ENCODE results near the gene PTPN7.
"Not testable (repeated sequence)": the region's sequence is repeated elsewhere in the genome, so short reads cannot be mapped to it uniquely, and the experiment has no call there.

The PTPN7 gene

GRCh38 chr1:202144402-202145067 lies 15.9 kb downstream of the PTPN7 start, which contains the start of gene ARL8A:
Gene ARL8A (minus strand): TSS chr1:202144737. CDS start chr1:202144572, 165 bp downstream.
- TF ChIP-seq CTCF (conservative IDR thresholded peaks at IDR 0.05) (no peak), ZFX (IDR thresholded peaks at IDR 0.05) (peak; percentile 85)
- peak within 1 kb of the TSS; percentile 80 for H3K27ac ChIP-seq

- peak overlapping the region; percentile 80 for H3K27ac ChIP-seq
- TF ChIP-seq ZFX (IDR thresholded peaks at IDR 0.05): peak; percentile 99
- TF ChIP-seq CTCF (conservative IDR thresholded peaks at IDR 0.05): no peak
Observed at GRCh38 chr1:202143768-202144401, 16.5 kb downstream of the PTPN7 start.

- peak overlapping the region; percentile 80 for H3K27ac ChIP-seq
- no peak for TF ChIP-seq CTCF (conservative IDR thresholded peaks at IDR 0.05)
- no peak for TF ChIP-seq ZFX (IDR thresholded peaks at IDR 0.05)
Observed at GRCh38 chr1:202143011-202143767, 17.2 kb downstream of the PTPN7 start.

- H3K27ac ChIP-seq: not testable (repeated sequence)
Observed at GRCh38 chr1:202141468-202141867, 18.9 kb downstream of the PTPN7 start.

GRCh38 chr1:202140833-202141232 lies 19.6 kb downstream of the PTPN7 start:
- H3K27ac ChIP-seq: no peak overlapping the region
- TF ChIP-seq ZFX (IDR thresholded peaks at IDR 0.05): no peak
- no peak for TF ChIP-seq CTCF (conservative IDR thresholded peaks at IDR 0.05)

- H3K27ac ChIP-seq: no peak overlapping the region
- TF ChIP-seq ZFX (IDR thresholded peaks at IDR 0.05): no peak
- TF ChIP-seq CTCF (conservative IDR thresholded peaks at IDR 0.05): peak; percentile 92
Observed at GRCh38 chr1:202135221-202135721, 25.1 kb downstream of the PTPN7 start.

GRCh38 chr1:202134645-202135172 lies 25.7 kb downstream of the PTPN7 start:
- no peak for TF ChIP-seq CTCF (conservative IDR thresholded peaks at IDR 0.05)
- no peak for TF ChIP-seq ZFX (IDR thresholded peaks at IDR 0.05)
- no peak overlapping the region for H3K27ac ChIP-seq

All from C4-2B (cell line).